RPMI7951 (cell line): Measurements from ENCODE around the gene PACS2. TPM values are rescaled to one million over a fixed set of nuclear protein-coding genes. Genes with fewer than 3 reads are reported as not detected.
"Not testable (repeated sequence)": the region's sequence is repeated elsewhere in the genome, so short reads cannot be mapped to it uniquely, and the experiment has no call there.

ENCODE experiments used
- DNase-seq: peaks from one replicate; pipeline ENCODE4 v3.0.0-alpha.2; 2012; ENCODE audit warnings: low read depth
- total RNA-seq: library from RNA; depleted of rRNA; stranded (reverse); fragments of >200 nt; shearing (Covaris generic); gene quantifications from 2 replicates; pipeline ENCODE4 v1.2.3, GENCODE V29; 2014; rRNA removed

The PACS2 gene
- total RNA-seq, result 18.1 and 18.6 TPM in 2 replicates

DNA sequence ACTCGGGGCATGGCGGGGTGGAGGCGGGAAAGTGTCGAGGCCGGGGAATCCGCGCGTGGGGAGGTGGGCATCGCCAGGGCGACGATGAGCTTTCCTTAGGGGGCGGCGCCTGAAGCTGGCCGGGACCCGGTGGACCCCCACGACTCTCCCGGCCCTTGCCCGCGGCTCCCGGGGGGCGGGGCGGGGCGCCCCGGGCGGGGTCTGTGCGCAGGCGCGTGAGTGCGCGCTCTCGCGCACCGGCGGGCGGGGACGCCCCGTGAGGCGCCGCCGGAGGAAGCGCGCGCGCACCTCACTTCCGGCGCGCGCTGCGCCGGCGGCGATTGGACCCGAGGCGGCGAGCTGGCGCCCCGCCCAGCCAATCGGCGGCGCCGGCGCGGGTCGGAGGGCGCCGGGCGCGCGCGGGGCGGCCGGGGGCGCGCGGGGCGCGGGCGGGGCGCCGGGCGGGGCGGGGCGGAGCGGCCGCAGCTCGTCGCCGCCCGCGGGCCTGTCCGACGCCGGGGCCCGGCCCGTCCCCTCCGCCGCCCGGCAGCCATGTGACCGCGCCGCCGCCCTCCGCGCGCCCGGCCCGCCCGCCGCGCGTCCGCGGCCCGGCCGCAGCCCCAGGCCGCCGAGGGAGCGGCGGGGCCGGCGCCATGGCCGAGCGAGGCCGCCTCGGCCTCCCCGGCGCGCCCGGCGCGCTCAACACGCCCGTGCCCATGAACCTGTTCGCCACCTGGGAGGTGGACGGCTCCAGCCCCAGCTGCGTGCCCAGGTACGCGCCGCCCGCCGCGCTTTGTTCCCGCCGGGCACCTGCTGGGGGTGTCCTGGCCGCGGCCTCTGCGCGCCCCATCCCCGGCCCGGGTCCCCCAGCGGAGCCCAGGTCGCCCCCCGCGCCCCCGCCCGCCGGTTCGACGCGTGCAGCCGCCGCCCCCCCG, at the start of gene PACS2:
TSS of gene PACS2 (plus strand) at position 462 of the 914 bp plus-strand sequence. CDS start at position 633, 171 bp downstream.
- DNase-seq, result peak; percentile 74

- DNase-seq, result no peak
These were observed 46.6 kb upstream of the PACS2 start for GRCh38 chr14:105267820-105268548.

GRCh38 chr14:105268736-105269354, 45.7 kb upstream of the PACS2 start:
- no peak for DNase-seq

DNA sequence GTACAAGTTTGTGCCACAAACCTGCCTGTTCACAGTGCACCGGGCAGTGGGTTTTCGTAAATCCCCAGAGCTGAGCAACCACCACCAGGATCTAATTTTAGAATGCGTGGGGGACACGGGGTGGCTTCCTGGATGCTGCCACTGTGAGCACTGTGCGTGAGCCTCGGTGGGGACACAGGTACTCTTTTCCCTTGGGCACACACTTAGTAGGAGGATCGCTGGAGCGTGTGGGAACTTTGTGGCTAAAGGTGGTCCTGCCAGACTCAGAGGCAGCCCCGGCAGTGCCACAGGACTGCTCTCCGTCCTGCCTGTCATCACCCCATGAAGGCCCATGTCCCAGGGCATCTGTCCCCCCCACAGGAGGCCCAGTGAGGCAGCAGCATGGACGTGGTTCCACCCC, 45.1 kb upstream of the PACS2 start:
- DNase-seq, result no peak

DNA sequence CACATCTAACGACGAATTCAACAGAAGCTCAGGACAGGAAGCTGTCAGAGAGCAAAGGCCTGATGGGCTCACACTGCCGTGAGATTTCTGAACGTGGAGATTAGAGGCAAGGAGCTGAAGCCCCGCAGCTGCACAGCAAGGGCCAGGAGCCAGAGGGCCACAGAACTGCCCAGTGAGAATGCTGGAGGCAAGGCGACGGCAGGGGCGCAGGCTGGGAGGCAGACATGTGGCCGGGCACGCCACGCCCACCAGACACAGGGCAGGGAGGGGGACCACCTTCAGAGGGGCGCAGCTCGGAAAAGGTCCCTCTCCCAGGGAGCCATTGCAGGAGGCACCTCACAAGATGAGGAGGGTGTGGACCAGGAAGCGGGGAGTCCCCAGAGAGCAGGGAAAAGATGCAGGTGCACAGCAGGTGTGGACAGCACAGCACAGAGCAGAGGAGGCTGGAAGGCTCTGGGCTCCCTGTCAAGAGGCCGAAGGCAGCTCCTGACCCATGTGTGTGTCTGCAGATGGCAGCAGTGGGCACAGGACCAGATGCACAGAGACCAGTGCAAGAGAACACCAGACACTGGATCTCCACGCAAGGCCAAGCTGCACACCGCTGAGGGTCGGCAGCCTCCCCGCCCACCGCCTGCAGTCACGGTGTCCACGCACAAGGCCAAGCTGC, 43.2 kb upstream of the PACS2 start:
- no peak for DNase-seq

GRCh38 chr14:105272623-105273022, 41.9 kb upstream of the PACS2 start:
- no peak for DNase-seq

GRCh38 chr14:105273062-105273461, 41.5 kb upstream of the PACS2 start:
- no peak for DNase-seq

DNA sequence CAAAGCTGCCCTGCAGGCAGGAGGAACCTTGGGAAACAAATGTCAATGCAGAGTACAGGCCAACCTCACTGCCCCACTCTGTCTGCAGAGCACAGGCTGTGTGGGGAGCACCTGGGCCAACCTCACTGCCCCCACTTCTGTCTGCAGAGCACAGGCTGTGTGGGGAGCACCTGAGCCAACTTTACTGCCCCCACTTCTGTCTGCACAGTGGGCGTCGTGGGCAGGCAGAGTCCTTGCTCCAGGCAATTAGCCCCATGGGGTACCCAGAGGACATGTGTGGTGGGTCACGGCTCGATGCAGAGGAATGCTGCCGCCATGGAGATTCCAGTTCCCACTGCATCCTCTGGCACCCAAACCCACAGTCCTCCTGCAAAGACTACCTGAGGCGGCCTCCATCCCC, 39.9 kb upstream of the PACS2 start:
- DNase-seq, result no peak

GRCh38 chr14:105275267-105275946, 39.1 kb upstream of the PACS2 start:
- DNase-seq, result no peak

DNA sequence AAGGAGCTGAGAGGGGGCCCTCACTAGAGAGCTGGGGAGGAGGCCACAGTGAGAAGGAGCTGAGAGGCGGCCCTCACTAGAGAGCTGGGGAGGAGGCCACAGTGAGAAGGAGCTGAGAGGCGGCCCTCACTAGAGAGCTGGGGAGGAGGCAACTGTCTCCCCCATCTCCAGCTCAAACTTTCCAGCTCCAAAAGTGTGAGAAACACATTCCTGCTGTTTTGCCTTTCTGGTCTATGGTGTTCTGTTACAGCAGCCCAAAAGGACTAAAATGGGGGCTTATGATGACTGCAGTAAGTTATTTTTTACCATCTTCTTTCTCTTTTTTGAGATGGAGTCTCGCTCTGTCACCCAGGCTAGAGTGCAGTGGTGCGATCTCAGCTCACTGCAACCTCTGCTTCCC, 37.1 kb upstream of the PACS2 start:
- not testable (repeated sequence) for DNase-seq

DNA sequence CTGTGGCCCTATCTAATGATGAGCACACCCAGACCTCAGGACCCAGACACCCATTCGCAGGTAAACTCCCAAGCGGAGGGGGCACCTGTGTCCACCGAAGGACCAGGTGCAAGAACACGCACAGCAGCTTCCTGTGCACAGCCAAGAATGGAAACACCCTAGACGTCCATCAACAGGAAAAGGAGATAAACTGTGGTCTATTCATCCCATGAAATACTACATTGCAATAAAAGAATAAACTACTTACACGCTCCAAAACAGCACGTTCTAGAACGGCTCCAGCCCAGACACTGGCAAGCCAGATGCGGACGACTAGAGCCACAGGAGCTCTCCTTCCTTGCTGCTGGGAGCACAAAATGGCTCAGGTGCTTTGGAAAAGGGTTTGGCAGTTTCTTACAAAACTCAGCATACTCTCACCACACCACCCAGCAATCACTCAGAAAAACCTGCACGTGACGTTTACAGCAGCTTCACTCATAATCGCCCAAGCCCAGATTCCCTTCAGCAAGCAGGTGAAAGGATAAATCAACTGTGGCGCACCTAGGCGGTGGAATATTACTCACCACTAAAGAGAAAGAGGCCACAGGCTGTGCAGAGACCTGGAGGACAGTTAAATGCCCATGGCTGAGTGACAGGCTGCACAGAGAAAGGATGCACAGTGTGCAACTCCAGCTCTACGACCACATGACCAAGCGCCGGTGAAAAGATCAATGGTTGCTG, 34.7 kb upstream of the PACS2 start:
- no peak for DNase-seq

- DNase-seq, result no peak
These were observed 34.0 kb upstream of the PACS2 start for GRCh38 chr14:105280525-105280924.

DNA sequence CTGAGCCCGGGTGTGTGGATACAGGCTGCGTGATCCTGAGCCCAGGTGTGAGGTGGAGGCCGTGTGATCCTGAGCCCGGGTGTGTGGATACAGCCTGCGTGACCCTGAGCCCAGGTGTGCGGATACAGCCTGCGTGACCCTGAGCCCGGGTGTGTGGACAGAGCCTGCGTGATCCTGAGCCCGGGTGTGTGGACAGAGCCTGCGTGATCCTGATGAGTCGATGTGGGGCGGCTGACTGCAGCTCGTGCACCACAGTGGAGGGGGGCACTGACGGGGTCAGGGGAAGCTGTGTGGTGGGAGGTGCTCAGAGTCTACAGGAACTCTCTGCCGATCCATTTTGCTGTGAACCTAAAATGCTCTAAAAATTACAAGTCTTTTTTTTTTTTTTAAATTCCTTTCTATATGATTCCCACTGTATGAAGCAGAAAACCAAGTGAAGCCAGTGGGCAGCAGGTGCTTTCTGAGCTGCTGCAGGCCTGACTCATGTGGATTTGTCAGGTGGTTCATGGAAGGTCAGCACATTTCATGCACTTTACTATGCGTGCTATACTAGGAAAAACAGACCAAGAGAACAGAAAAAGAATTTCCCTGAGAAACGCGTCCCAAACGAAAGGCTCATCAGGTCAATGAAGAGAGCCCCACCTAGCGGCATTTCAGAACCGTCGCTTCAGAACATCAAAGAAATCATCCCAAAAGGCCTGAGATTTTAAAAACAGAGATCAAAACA, 33.0 kb upstream of the PACS2 start:
- DNase-seq, result peak; percentile 47

- DNase-seq, result no peak
These were observed 32.3 kb upstream of the PACS2 start for GRCh38 chr14:105282098-105282725.

DNA sequence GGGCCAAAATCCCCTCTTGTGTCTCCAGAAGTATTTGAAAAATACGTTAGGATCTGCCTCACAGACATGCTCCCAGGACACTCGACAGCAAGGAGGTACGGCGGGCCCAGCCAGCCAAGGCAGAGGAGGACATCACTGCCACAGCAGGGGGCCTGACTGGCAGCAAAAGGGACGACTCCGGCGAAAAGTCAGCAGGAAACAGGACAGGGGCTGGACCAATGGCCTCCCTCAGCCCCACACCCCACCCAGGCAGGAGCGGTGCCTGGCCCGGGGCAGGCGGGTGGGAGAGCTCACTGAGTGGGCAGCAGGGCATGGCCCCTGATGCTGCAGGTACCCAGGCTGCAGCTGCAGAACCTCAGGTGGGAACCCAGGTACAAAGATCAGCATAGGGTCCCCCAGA, 31.5 kb upstream of the PACS2 start:
- DNase-seq, result no peak

DNA sequence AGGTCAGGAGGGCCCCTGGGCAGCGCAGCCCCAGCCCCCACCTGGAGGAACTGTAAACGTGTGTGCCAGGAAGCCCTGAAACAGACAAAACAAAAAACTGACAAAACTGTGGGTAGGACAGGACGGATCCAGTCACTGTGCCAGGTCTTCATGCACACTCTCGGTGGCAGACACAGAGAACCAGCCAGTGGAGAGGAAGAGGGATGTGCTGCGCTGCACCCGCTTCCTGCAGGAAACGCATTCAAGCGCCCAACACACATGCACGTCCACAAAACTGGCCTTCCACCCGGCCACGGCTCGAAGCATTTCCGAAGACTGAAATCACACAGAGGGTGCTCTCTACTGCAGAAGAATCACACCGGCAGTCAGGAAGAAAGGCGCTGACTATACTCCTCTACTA, 30.6 kb upstream of the PACS2 start:
- DNase-seq, result no peak

DNA sequence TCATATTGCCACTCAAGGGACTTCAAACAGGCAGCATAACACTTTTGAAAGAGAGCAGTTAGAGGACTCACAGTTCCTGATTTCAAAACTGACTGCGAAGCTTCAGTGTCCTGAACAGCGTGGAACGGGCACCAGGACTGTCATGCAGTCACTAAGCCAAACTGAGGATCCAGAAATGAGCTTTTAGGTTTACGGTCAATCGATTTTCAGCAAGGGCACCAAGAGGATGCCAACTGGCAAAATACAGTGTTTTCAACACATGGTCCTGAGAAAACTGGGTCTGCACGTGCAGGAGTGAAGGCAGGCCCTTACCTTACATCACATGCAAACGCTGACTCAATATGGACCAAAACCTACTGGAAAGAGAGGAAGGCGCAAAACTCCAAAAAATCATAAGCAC, 29.4 kb upstream of the PACS2 start:
- DNase-seq, result no peak

- no peak for DNase-seq
These were observed 27.8 kb upstream of the PACS2 start for GRCh38 chr14:105286759-105287144.
